ENCODE results near the gene KCNJ6.
"Not testable (repeated sequence)": the region's sequence is repeated elsewhere in the genome, so short reads cannot be mapped to it uniquely, and the experiment has no call there.

Gene KCNJ6

GRCh38 chr21:37769656-37770055 is 146.6 kb downstream of the KCNJ6 start:
- no peak for DNase-seq (ENCODE audit: low spot score)

DNA sequence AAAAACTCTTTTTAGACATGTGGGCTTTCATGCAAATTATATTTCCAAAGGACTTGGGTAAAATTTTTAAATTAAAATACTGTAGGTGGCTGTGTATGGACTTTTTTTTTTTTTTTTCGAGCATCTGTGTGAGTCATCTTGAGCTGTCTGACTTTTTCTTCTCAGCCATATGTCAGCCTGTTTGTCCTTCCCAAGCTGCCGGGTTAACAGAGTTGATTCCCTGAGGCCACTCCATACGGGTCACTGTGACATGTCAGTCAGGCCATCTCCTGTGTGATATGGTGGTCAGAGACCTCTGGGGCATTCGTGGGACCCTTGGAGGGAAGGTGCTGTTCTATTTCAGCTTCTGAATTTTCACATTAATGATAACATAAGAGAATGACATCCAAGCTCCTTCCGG is 148.3 kb downstream of the KCNJ6 start:
- no peak for DNase-seq (ENCODE audit: low spot score)

DNA sequence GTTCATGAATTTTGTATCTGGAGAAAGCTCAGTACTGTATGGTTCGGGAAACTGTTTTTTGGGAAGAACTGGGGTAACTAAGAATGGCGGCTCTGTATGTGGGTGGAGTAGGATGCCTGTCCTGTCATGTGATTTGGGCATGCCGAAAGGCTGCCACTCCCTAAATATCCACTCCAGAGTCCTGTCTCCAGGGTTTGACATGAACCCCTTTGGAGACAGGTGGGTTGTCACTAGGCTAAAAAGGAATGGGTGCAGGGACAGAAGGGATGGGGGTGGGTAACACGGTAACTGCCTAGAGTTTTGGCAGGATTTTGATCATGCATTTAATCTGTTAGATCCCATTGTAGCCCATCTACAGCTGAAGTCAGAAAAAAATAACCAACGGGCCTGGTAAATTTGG is 150.1 kb downstream of the KCNJ6 start:
- no peak for DNase-seq (ENCODE audit: low spot score)

- DNase-seq (ENCODE audit: low spot score) = no peak
Observed at GRCh38 chr21:37765221-37765900, 150.9 kb downstream of the KCNJ6 start.

- no peak for DNase-seq (ENCODE audit: low spot score)
Observed at GRCh38 chr21:37764691-37765090, 151.6 kb downstream of the KCNJ6 start.

DNA sequence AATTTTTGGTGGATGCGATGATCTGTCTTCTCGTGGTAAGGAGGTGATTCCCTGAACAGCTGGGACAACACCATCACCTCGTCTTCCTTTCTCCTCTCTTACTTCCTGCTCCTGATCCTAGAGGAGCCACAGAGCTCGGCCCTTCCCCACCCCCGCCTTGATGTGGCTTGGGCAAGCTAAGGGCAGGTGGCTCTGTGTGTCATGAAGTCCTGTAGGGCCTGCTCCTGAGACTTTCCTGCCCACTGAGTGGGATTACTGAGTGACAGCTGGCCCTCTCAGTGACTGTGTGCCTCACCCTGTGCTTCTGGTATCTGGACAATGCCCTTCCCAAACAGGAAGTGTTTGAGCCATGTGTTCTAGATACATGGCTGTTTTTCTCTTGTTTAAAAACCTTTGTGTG is 153.0 kb downstream of the KCNJ6 start:
- DNase-seq (ENCODE audit: low spot score) = no peak

DNA sequence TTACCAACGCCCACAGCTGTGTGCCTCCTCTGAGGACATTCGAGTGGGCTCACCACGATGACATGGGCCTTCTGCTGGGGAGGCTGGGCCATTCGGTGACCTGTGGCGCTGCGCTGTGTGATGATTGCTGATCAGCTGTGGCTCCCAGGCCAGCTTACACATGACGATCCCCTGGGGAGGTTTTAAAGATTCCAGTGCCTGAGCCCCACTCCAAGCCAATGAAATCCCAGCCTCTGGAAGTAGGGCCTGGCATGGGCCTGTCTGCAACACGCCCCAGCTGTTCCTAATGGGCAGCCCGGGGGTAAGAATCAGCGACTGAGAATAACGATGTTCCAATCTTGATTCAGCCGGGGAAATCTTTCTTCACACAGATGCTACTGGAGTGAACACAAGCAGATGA is 153.7 kb downstream of the KCNJ6 start:
- no peak for DNase-seq (ENCODE audit: low spot score)

DNA sequence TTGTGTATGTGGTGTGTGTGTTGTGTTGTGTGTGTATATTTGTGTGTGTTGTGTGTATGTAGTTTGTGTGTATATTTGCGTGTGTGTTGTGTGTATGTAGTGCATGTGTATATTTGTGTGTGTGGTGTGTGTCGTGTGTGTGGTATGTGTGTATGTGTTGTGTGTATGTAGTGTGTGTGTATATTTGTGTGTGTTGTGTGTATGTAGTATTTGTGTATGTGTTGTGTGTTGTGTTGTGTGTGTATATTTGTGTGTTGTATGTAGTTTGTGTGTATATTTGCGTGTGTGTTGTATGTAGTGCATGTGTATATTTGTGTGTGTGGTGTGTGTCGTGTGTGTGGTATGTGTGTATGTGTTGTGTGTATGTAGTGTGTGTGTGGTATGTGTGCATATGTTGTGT is 154.9 kb downstream of the KCNJ6 start:
- DNase-seq (ENCODE audit: low spot score) = not testable (repeated sequence)

DNA sequence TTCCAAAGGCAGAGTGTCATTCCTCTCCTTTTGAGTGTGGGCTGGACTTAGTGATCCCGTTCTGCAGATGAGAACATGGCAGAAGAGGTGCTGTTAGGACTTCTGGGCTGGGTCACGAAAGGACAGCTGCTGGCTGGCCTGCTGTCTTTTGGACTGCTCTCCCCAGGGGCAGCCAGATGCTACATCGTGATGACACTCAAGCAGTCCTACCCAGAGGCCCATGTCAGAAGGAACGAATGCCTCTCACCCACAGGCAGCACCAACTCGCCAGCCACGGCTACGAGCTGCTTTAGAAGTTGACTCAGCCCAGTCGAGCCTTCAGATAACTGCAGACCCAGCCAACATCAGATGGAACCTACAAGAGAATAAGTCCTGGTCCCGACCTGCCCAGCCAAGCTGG is 156.5 kb downstream of the KCNJ6 start:
- DNase-seq (ENCODE audit: low spot score) = no peak

- no peak for DNase-seq (ENCODE audit: low spot score)
Observed at GRCh38 chr21:37758982-37759381, 157.3 kb downstream of the KCNJ6 start.

DNA sequence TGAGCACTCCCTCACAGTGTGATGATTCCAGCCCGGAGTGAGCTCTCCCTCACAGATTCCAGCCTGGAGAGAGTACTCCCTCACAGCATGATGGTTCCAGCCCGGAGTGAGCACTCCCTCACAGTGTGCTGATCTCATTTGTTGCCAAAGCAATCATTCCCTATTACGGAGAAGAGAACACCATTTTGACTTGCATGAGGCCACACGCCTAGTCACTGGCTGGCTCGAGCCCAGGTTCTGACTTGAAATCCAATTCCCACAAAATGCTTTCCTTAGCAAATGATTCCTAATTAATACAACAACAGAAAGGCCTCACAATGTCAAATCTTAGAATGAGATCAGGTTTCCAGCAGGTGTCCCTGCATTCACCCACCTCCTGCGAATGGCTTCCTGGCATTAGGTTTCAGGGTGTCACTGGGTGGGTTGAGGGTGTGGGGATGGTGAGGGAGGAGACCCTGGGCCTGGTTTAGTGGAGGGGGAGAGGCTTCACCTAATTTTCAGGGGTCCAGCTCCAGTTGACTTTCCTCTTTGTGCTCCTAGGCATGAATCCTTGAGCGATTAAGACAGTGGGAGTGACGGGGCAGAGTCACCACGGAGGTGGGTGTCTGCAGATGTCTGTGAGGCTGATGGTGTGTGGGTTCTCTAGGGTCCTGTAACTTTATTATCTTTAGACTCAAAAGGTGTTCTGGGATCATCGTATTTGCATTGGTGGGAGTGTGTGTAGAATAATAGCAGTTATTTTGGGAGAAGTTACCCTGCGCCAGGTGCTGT is 158.5 kb downstream of the KCNJ6 start:
- no peak for DNase-seq (ENCODE audit: low spot score)

DNA sequence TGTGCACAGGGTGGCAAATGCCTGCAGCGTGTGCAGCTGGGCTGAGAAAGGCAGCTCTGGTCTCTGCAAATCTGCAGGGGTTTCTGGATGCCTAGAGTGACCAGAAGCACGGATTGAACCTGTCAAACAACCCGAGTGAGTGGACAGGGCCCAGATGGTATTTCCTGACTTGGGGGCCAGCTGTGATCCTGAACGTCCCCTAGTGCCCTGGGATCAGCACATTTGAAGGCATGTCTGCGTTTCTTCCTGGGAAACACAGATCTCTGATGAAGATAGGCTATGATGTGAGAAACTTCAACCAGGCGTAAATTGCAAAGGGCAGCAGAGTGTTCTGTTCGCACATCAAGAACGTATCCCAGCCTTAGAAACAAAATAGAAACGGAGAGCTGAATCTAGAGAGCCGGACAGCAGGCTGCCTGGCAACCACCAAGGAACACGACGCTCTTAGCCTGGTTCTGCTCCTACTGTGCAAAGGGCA is 163.1 kb downstream of the KCNJ6 start:
- no peak for DNase-seq (ENCODE audit: low spot score)

- no peak for DNase-seq (ENCODE audit: low spot score)
Observed at GRCh38 chr21:37751268-37751975, 164.8 kb downstream of the KCNJ6 start.

GRCh38 chr21:37749132-37749531 is 167.1 kb downstream of the KCNJ6 start:
- DNase-seq (ENCODE audit: low spot score) = no peak

GRCh38 chr21:37748351-37748750 is 167.9 kb downstream of the KCNJ6 start:
- DNase-seq (ENCODE audit: low spot score) = no peak

GRCh38 chr21:37746849-37747248 is 169.4 kb downstream of the KCNJ6 start:
- no peak for DNase-seq (ENCODE audit: low spot score)

- DNase-seq (ENCODE audit: low spot score) = no peak
Observed at GRCh38 chr21:37744551-37744950, 171.7 kb downstream of the KCNJ6 start.

DNA sequence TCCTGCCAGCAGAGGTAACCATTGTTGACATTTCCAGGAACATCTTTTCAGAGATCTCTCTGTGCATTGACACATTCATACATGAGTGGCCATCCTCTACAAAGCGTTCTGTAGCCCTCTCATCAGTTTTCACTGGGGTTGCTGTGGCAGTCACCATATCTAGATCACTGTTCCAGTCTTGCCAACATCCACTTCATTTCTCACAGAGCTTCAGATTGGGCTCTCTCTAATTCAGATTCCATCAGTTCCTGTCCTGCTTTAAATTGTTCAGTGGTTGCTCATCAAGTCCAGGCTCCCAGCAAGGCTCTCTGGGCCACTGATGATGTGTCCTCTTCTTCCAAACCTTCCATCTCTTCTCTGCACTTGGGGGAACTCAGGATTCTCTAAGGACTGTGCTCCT is 173.7 kb downstream of the KCNJ6 start:
- DNase-seq (ENCODE audit: low spot score) = no peak

GRCh38 chr21:37742115-37742514 is 174.1 kb downstream of the KCNJ6 start:
- DNase-seq (ENCODE audit: low spot score) = no peak

DNA sequence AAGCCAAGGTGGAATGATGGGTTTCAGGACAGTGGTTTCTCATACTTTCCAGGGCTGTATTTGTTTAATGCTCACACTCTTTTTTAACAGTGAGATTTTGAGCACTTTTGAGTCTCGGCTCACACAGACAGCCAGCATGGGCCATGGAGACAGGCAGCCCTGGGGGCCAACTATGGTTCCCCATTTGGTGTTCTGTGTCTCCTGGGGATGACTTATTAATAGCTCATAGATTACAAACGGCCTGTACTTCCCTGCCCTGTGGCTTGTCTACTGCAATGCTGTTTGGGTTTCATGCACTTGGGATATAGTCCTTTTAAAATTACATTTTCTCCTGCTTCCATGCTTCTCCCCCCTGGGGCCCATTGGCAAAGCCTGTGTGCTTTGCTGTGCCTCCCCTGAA is 178.3 kb downstream of the KCNJ6 start:
- DNase-seq (ENCODE audit: low spot score) = no peak

- DNase-seq (ENCODE audit: low spot score) = no peak
Observed at GRCh38 chr21:37737507-37737906, 178.8 kb downstream of the KCNJ6 start.

- DNase-seq (ENCODE audit: low spot score) = no peak
Observed at GRCh38 chr21:37734846-37735245, 181.4 kb downstream of the KCNJ6 start.

GRCh38 chr21:37732927-37733326 is 183.3 kb downstream of the KCNJ6 start:
- DNase-seq (ENCODE audit: low spot score) = no peak

All from hematopoietic multipotent progenitor cell treated with erythropoietin and hydrocortisone succinate and interleukin-3 and kit ligand, for 15 days (in vitro differentiated cells).